GM19025 (cell line): ENCODE results near the gene CXCR3.
A peak's percentile ranks its signal among the peaks of the same experiment; 100 is the strongest.

Experiments
- ATAC-seq: cut with Tn5 transposase; IDR thresholded peaks from one replicate; pipeline ENCODE4 v1.9.1; 2021; ENCODE audit warnings: mild to moderate bottlenecking, low read depth, moderate library complexity; ENCODE audit not compliant: unreplicated experiment

CXCR3 gene

DNA sequence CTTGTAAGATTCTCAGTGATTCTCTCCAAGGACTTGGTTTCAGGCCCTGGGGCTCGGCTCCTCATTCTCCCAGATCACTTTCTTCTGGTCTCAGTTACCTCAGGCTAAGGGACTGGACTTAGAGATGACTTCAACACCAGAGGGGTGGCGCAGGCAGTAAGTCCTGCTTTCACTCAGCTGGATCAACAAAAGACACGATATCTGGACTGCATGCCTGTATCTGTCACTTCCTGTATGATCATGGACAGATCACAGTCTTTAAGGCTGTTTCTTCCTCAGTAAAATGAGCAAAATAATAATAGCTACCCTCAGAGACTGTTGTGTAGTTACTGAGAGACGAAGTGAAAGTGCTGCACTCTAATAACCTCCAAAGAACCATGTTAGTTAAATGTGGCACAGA is 19.5 kb upstream of the CXCR3 start:
- no peak for ATAC-seq

DNA sequence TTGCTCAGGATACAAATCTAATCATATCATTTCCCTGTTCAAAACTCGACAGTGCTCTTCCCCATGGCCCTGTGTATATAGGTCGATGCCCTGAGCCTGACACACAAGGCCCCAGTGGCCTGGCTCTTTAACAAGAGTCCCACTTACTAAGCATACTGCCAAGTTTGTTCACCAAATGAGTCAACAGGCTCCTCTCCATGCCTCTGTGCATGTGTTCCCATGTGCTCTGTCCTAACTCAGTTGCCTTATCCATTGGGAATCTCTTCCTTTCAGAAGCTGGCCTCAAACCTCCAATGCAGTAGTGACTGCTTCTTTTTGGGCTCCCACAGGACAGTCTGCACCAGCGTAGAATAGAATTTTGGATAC is 18.9 kb upstream of the CXCR3 start:
- no peak for ATAC-seq

DNA sequence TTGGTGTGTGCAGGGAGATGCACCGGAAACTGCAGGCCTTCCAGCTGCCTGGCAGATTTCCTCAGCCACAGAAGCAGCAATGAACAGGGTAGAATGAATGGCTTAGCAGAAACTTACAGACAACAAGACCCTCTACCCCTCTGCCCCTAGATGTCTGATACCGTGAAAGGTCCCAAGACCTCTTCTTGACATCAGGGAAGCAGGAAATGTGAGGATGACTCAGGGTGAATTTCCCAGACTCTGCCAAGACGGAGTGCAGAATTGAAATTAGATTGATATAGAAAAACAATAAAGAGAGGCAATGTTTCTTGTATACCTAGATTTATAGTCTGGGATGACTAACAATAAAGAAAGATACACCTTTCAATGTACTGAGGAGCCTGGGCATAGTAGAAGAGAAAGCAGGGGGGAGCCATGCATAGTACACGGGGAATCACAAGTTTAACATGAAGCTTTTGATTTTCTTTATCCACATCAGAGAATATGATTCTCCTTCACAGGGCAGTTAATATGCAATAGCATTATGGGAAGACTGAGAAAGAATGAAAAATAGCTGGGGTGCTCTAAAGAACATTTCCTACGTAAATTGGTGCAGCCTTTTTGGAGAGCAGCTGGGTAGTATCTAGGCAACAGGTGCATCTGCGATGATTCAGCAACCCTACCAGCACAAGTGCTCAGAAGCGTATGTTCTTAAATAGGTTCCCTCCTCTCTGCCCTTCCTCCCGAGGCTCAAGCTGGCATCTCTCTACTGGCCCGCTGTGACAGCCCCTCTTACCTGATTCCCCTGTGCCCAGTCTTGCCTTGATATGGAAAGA is 18.3 kb upstream of the CXCR3 start:
- no peak for ATAC-seq

DNA sequence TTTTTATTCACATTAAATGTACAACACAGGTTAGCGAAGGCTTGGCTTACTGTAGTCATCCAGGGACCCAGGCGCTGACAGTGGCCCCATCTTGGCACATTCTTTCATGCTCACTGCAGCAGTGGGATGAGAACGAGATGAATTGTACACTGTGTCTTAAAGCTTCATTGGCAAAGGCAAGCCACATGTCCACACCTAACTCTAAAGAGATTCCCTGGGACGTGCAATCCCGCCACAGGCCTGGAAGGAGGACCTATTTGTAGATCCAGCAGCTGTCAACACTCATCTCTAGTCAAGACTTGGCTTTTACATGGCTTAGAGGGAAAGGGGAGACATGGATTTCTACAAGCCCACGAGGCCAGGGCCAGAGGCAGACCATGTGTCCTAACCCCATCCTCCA is 16.1 kb upstream of the CXCR3 start:
- ATAC-seq = no peak

DNA sequence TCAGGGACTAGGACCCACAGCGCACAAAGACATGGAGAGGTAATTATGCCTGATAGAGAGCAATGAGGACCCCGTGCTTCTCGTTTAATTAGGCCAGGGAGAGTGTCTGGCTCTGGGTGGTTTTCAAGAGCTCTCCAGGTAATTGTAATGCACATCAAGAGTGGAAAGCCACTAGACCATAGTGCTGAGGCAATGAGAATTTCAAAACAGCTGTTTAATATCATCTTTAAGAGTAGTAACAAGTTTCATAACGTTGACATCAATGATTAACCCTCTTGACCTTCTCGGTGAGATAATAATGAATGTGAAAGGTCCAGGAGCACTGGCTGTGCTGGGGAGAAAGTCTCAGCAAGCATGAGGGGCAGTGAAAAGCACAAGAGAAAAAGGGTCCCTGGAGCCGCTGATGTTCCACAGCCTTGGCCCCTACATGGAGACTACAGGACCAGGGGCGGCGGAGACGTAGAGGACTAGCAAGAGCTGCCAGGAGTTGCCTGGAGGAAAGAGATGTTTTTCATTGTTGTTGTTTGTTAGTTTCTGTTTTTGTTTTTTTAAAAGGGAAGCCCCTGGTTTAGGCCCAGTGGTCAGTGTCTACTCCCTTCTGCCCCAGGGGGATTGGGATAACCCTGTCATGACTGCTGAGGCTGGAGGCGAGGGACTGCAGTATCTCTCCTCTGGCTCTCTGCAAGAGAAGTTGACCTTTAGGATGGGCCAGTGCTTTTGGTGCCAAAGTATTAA is 14.8 kb upstream of the CXCR3 start:
- peak; percentile 56 for ATAC-seq

- ATAC-seq = no peak
Measured at GRCh38 chrX:71629467-71629866, 11.2 kb upstream of the CXCR3 start.

- ATAC-seq = no peak
Measured at GRCh38 chrX:71627588-71628404, 9.5 kb upstream of the CXCR3 start.

GRCh38 chrX:71626576-71626975 is 8.3 kb upstream of the CXCR3 start:
- ATAC-seq = no peak

DNA sequence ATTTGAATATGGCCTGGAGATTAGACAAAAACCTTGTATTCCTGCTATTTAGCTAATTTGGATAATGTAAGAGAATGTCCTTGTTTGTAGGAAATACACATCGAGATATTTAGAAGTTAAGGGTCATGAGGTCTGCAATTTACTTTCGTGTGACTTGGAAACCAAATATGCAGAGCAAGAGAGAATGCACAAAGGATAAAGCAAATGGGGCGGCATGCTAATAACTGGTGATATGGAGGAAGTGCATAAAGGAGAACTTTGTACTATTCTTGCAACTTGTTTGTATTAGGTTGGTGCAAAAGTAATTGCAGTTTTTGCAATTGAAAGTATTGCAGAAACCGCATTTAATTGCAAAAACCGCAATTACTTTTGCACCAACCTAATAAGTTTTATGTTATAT is 7.2 kb upstream of the CXCR3 start:
- ATAC-seq = no peak

DNA sequence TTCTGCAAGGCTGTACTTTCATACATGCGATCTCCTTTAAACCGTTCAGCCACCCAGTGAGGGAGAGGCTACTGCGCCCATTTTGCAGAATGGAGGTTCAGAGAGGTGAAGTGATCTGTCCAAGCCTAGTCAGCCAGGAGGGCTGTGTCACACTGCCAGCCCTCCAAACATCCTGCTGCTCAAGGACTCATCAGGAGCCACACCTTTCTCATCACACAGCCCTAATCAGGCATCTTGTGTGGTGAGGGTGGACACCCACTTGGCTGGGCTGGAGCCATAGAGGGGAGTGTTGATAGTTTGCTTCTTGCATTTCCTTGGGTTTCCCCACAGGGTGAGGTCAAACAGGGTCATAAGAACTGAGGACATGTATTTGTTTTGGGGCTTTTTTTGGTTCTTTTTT is 5.4 kb upstream of the CXCR3 start:
- peak; percentile 28 for ATAC-seq

- peak; percentile 47 for ATAC-seq
Measured at GRCh38 chrX:71622576-71623450, 4.5 kb upstream of the CXCR3 start.

DNA sequence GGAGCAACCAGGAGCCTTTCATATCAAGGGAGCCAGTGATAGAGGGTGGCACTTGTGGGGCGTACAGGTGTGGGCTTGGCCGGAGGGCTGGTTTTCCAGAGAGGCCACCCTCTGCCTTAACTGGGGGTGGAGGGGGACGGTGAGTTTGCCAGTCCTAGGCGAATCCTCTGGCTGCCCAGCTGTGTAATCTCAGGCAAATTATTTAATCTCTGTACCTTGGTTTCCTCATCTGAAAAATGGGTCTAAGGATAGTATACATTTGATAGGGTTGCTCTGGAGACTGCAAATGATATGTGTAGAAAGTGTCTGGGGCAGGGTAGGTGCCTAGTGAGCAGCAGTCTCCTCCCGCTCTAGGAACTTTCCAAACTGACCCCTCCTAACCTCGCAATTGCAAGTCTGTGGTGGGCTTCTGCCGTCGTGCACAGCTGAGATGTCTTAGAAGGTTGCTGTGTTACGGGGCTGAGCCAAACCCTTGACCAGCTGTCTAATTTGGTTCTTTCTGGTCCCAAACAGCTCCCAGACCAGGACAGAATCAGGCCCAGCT is 3.8 kb upstream of the CXCR3 start:
- ATAC-seq = no peak

GRCh38 chrX:71621603-71622002 is 3.3 kb upstream of the CXCR3 start:
- no peak for ATAC-seq

GRCh38 chrX:71619986-71620385 is 1.7 kb upstream of the CXCR3 start:
- ATAC-seq = no peak

DNA sequence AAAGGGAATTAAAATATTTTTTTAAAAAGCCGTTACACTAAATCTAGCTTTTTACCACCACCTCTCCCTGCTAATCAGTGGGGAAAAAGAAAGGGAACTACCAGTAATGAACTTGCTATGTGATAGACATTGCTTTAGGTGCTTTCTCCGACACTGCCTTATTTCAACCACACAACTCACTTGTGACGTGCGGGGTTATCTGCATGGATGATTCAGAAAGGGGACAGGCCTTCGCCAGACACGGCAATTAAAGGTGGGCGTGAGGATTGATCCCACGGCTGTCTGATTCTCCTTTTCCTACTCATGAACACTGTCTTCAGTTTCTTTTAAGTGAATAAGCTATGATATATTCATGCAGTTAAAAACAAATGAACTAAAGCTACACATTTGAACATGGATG is 882 bp upstream of the CXCR3 start:
- ATAC-seq = no peak

DNA sequence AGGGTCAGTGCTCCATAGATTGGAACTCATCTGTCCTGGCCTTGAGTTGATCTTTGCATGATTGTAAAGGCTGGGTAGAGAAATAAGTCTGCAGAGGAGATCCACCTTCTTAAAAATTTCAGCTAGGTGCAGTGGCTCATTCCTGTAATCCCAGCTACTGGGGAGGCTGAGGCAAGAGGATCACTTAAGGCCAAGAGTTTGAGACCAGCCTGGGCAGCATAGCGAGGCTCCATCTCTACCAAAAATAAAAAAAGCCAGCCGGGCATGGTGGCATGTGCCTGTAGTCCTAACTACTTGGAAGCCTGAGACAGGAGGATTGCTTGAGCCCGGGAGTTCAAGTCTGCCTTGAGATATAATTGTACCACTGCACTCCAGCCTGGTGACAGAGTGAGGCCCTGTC is 476 bp upstream of the CXCR3 start:
- ATAC-seq = no peak

DNA sequence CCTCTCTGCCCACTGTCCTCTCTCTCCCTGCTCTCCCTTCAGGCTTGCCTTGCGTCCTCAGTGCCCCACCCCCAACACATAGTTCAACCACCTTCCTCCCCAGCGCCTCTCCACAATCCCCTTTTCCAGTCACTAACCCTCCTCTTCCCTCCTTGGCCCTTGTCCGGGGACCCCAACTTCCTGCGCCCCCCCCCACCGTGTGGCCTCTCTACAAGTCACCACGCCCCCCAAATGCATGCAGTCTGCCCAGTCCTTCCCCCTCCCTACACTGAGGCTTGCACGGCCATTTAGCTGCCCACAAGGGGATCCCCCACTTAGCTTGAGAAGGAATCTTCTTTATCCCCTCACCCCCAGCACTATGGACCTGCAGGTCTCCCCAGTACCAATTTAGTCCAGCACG is 569 bp downstream of the CXCR3 start:
- ATAC-seq = no peak

DNA sequence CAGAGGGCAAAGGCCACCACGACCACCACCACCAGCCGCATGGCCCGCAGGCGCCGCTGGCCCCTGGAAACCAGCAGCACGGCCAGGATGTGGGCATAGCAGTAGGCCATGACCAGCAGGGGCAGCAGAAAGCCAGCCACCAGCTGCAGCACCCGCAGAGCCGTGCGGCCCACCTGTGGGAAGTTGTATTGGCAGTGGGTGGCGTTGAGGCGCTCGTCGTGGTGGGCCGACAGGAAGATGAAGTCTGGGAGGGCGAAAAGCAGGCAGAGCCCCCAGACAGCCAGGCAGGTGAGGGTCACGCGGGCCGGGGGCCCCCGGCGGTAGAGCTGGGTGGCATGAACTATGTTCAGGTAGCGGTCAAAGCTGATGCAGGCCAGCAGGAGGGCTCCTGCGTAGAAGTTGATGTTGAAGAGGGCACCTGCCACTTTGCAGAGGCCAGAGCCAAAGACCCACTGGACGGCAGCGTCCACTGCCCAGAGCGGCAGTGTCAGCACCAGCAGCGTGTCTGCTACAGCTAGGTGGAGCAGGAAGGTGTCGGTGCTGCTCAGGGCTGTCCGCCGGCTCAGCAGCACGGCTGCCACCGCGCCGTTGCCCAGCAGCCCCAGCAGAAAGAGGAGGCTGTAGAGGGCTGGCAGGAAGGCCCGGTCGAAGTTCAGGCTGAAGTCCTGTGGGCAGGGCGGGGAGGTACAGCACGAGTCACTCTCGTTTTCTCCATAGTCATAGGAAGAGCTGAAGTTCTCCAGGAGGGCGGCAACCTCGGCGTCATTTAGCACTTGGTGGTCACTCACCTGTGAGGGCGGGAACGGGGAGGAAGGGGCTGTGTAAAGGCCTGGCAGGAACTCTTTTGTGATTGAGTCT is 1.4 kb downstream of the CXCR3 start:
- ATAC-seq = no peak

DNA sequence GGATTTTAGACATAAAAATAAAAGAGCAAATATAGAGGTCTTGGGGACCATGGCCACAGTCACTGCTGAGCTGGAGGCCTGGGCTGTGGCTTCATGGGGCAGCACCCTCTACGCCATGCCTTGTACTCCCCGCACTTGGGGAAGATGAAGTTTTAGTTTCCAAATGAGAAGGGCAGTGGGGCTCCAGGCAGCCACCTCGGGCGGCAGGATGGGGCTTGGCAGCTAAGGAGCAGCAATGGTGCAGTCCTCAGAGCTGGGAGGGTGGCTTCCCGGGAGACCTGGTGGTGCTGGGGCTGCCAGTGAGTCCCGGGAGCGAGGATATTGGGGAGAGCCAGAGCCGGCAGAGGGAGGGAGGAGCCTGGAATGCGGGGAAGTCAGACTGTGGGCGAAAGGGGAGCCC is 2.4 kb downstream of the CXCR3 start:
- ATAC-seq = no peak
